H1 (cell line): ENCODE data around the gene ARSB. TPM values are rescaled to one million over a fixed set of nuclear protein-coding genes. Genes with fewer than 3 reads are reported as not detected.

Experiments
- CTCF ChIA-PET: fragments of 300-600 bp; sonication (Branson Sonifier 250); formaldehyde crosslinking; loops from one replicate; lab custom pipeline; 2021; ENCODE audit not compliant: partially characterized antibody; lab: Charles Lee
- POLR2A ChIA-PET: fragments of 300-600 bp; sonication (Branson Sonifier 250); formaldehyde crosslinking; loops from one replicate; lab custom pipeline; 2021; ENCODE audit warnings: inconsistent platforms; ENCODE audit not compliant: partially characterized antibody; lab: Charles Lee
- DNase-seq, 2 experiments: peaks; one replicate each; pipeline versions ENCODE4 v3.0.0 to v3.0.0-alpha.2; 2010 to 2022; ENCODE audit warnings: low spot score in 2 of 2, low read depth in 1 of 2, mixed read lengths in 1 of 2
- FAIRE-seq: peaks from 2 replicates; lab custom pipeline; 2011; peaks lifted over from hg19 to GRCh38; lab: Jason Lieb, UNC
- H2AFZ ChIP-seq: 2 replicates; pipeline ENCODE4 v1.8.1; 2012; ENCODE audit warnings: low read length, inconsistent platforms
- H2AK5ac ChIP-seq: 2 replicates; pipeline ENCODE4 v1.6.1; 2013; ENCODE audit warnings: low read depth, low read length
- H2BK120ac ChIP-seq: replicated peaks from 2 replicates; pipeline ENCODE3; 2013; ENCODE audit warnings: low read depth, low read length, inconsistent platforms
- H2BK12ac ChIP-seq: 2 replicates; pipeline ENCODE4 v1.6.1; 2013; ENCODE audit warnings: low read depth, low read length
- H2BK15ac ChIP-seq: 2 replicates; pipeline ENCODE4 v1.6.1; 2013; ENCODE audit warnings: low read length
- H2BK20ac ChIP-seq: 2 replicates; pipeline ENCODE4 v1.6.1; 2013; ENCODE audit warnings: low read length
- H2BK5ac ChIP-seq: 2 replicates; pipeline ENCODE4 v1.6.1; 2013; ENCODE audit warnings: low read depth, low read length
- H3K14ac ChIP-seq: 2 replicates; pipeline ENCODE4 v1.6.1; 2013; ENCODE audit warnings: inconsistent platforms; ENCODE audit not compliant: insufficient read length
- H3K18ac ChIP-seq: 2 replicates; pipeline ENCODE4 v1.6.1; 2013; ENCODE audit warnings: low read length; ENCODE audit errors: extremely low read depth
- H3K23ac ChIP-seq: 2 replicates; pipeline ENCODE4 v1.6.1; 2013; ENCODE audit warnings: inconsistent platforms; ENCODE audit not compliant: insufficient read length
- H3K23me2 ChIP-seq: 2 replicates; pipeline ENCODE4 v1.6.1; 2013; ENCODE audit warnings: low read depth, low read length
- H3K27ac ChIP-seq: 2 replicates; pipeline ENCODE4 v1.6.1; 2011; ENCODE audit warnings: low read depth, low read length, inconsistent platforms
- H3K27me3 ChIP-seq, 4 experiments: replicated peaks in 1 of 4; 1 replicate in 1 of 4; 2 replicates in 3 of 4; pipeline versions ENCODE4 v1.6.1 to v1.8.1; 2011 to 2013; ENCODE audit warnings: low read length in 3 of 4, mild to moderate bottlenecking in 3 of 4, inconsistent platforms in 2 of 4, mixed read lengths in 2 of 4, moderate library complexity in 1 of 4; ENCODE audit not compliant: control insufficient read depth in 3 of 4, insufficient read depth in 3 of 4; ENCODE audit errors: extremely low read depth in 1 of 4
- H3K36me3 ChIP-seq, 4 experiments: 2 replicates each; pipeline versions ENCODE4 v1.6.1 to v1.8.1; 2011 to 2013; ENCODE audit warnings: mild to moderate bottlenecking in 4 of 4, low read length in 3 of 4, moderate library complexity in 2 of 4, control low read depth in 1 of 4, inconsistent platforms in 1 of 4; ENCODE audit not compliant: insufficient read depth in 4 of 4, control insufficient read depth in 2 of 4
- H3K4ac ChIP-seq: replicated peaks from 2 replicates; pipeline ENCODE3; 2013; ENCODE audit warnings: low read length, low read depth, mixed read lengths, inconsistent platforms; ENCODE audit not compliant: insufficient read length
- H3K4me1 ChIP-seq, 4 experiments: replicated peaks in 1 of 4; 1 replicate in 1 of 4; 2 replicates in 3 of 4; pipeline versions ENCODE4 v1.6.1 to v1.8.1; 2011 to 2013; ENCODE audit warnings: low read length in 3 of 4, inconsistent platforms in 2 of 4, mixed read lengths in 1 of 4; ENCODE audit not compliant: insufficient read depth in 4 of 4, control insufficient read depth in 3 of 4
- H3K4me2 ChIP-seq, 2 experiments: 2 replicates each; pipeline versions ENCODE4 v1.6.1 to v1.8.1; 2011 to 2013; ENCODE audit warnings: low read depth in 2 of 2, low read length in 2 of 2, control low read depth in 1 of 2, inconsistent platforms in 1 of 2, mild to moderate bottlenecking in 1 of 2; ENCODE audit not compliant: insufficient read depth in 1 of 2
- H3K4me3 ChIP-seq, 4 experiments: fragments of 200-600, 300-600 bp in 1 of 4; sonication (generic), shearing (Covaris generic), sonication (Bioruptor Twin) in 1 of 4; 2 replicates each; pipeline versions ENCODE4 v1.5.1 to v1.8.1; 2011 to 2016; ENCODE audit warnings: low read length in 4 of 4, low read depth in 3 of 4, control low read depth in 2 of 4, inconsistent platforms in 2 of 4, mild to moderate bottlenecking in 2 of 4, mixed read lengths in 1 of 4, moderate library complexity in 1 of 4; ENCODE audit not compliant: insufficient read depth in 2 of 4; ENCODE audit errors: extremely low read depth in 1 of 4
- H3K56ac ChIP-seq: replicated peaks from 2 replicates; pipeline ENCODE3; 2013; ENCODE audit warnings: low read depth, mild to moderate bottlenecking, mixed read lengths, low read length, inconsistent platforms; ENCODE audit not compliant: insufficient read length
- H3K79me1 ChIP-seq: 2 replicates; pipeline ENCODE4 v1.6.1; 2013; ENCODE audit warnings: low read depth, low read length, control low read depth
- H3K79me2 ChIP-seq, 2 experiments: 2 replicates each; pipeline versions ENCODE4 v1.6.1 to v1.8.1; 2012 to 2013; ENCODE audit warnings: low read length in 2 of 2, mild to moderate bottlenecking in 2 of 2, inconsistent platforms in 1 of 2; ENCODE audit not compliant: insufficient read depth in 2 of 2, control insufficient read depth in 1 of 2
- H3K9ac ChIP-seq, 4 experiments: replicated peaks in 1 of 4; 1 replicate in 1 of 4; 2 replicates in 3 of 4; pipeline versions ENCODE4 v1.6.1 to v1.8.1; 2011 to 2013; ENCODE audit warnings: low read depth in 3 of 4, low read length in 3 of 4, control low read depth in 2 of 4, mild to moderate bottlenecking in 2 of 4, moderate library complexity in 2 of 4, inconsistent platforms in 1 of 4; ENCODE audit errors: extremely low read depth in 1 of 4
- H3K9me3 ChIP-seq, 2 experiments: 2 replicates each; pipeline versions ENCODE4 v1.6.1 to v1.8.1; 2012 to 2013; ENCODE audit warnings: mild to moderate bottlenecking in 2 of 2, moderate library complexity in 2 of 2, control low read depth in 1 of 2, inconsistent platforms in 1 of 2, low read depth in 1 of 2, low read length in 1 of 2, mixed read lengths in 1 of 2; ENCODE audit not compliant: insufficient read depth in 2 of 2
- H4K20me1 ChIP-seq, 2 experiments: replicated peaks in 1 of 2; 2 replicates each; pipeline versions ENCODE3 to v1.8.1; 2011 to 2013; ENCODE audit warnings: inconsistent platforms in 2 of 2, low read length in 2 of 2, mild to moderate bottlenecking in 1 of 2; ENCODE audit not compliant: insufficient read depth in 2 of 2, control insufficient read depth in 1 of 2
- H4K5ac ChIP-seq: 2 replicates; pipeline ENCODE4 v1.6.1; 2013; ENCODE audit warnings: low read length, low read depth, mixed read lengths, inconsistent platforms; ENCODE audit not compliant: insufficient read length
- H4K8ac ChIP-seq: 2 replicates; pipeline ENCODE4 v1.8.0; 2013; ENCODE audit warnings: mild to moderate bottlenecking, moderate library complexity, low read length, inconsistent platforms; ENCODE audit not compliant: insufficient read depth; ENCODE audit errors: extremely low read depth
- H4K91ac ChIP-seq: replicated peaks from 2 replicates; pipeline ENCODE3; 2013; ENCODE audit warnings: low read length, mixed read lengths, inconsistent platforms; ENCODE audit not compliant: insufficient read length
- CEBPB ChIP-seq: IDR thresholded peaks from 2 replicates; pipeline ENCODE4 v1.6.1; 2012; ENCODE audit warnings: low read depth, low read length
- EGR1 ChIP-seq: IDR thresholded peaks from 2 replicates; pipeline ENCODE4 v1.6.1; 2011; ENCODE audit warnings: low read depth, low read length, borderline replicate concordance
- EP300 ChIP-seq, 2 experiments: IDR thresholded peaks; 1 replicate in 1 of 2; 2 replicates in 1 of 2; pipeline ENCODE4 v1.6.1; 2011 to 2012; ENCODE audit warnings: low read depth in 2 of 2, low read length in 2 of 2, mild to moderate bottlenecking in 2 of 2, borderline replicate concordance in 1 of 2, inconsistent platforms in 1 of 2, moderate library complexity in 1 of 2
- EZH2 ChIP-seq: fragments of 200-600 bp; sonication (generic); IDR thresholded peaks from 2 replicates; pipeline ENCODE4 v1.7.1; 2012; ENCODE audit warnings: low read depth, mild to moderate bottlenecking, moderate library complexity, low read length, inconsistent platforms; ENCODE audit not compliant: severe bottlenecking
- GTF2F1 ChIP-seq: IDR thresholded peaks from 2 replicates; pipeline ENCODE4 v1.6.1; 2012; ENCODE audit warnings: low read depth, low read length, improper control_type of control experiment, borderline replicate concordance
- RNF2 ChIP-seq: fragments of 200-900, 300-1000 bp; sonication (generic); IDR thresholded peaks from 2 replicates; pipeline ENCODE4 v1.7.1; 2016; ENCODE audit warnings: borderline replicate concordance, low read depth, mild to moderate bottlenecking, antibody characterized with exemption, low read length; ENCODE audit not compliant: poor library complexity, severe bottlenecking; ENCODE audit errors: missing control alignments
- SAP30 ChIP-seq: fragments of 300-600 bp; sonication (generic); IDR thresholded peaks from 2 replicates; pipeline ENCODE4 v1.7.1; 2012; ENCODE audit warnings: low read length, moderate library complexity, mild to moderate bottlenecking, inconsistent platforms; ENCODE audit not compliant: insufficient read depth, insufficient replicate concordance
- SRF ChIP-seq: IDR thresholded peaks from 2 replicates; pipeline ENCODE4 v1.6.1; 2011; ENCODE audit warnings: mild to moderate bottlenecking, low read depth, low read length, moderate library complexity
- TEAD4 ChIP-seq: IDR thresholded peaks from 2 replicates; pipeline ENCODE4 v1.6.1; 2012; ENCODE audit warnings: low read depth, low read length, inconsistent platforms, mixed read lengths
- WGBS, 2 experiments: shearing (Covaris generic) in 1 of 2; methylation state at CpG; one replicate each; pipeline versions ENCODE4 v1.1.6 to v1.1.7; 2013 to 2015; ENCODE audit warnings: low lambda C conversion rate in 2 of 2, mixed read lengths in 2 of 2, inconsistent platforms in 1 of 2, low coverage in 1 of 2, missing lambda C conversion rate in 1 of 2; ENCODE audit not compliant: insufficient replicate concordance in 2 of 2, insufficient coverage in 1 of 2, insufficient read length in 1 of 2; ENCODE audit errors: extremely low coverage in 1 of 2, missing lambda C conversion rate in 1 of 2; 5-methylcytosine and 5-hydroxymethylcytosine counted together
- polyA plus RNA-seq, 7 experiments: library from polyadenylated mRNA; depleted of rRNA in 3 of 7; stranded (reverse) in 5 of 7; unstranded in 2 of 7; fragments of >200 nt in 5 of 7; fragments of 200-250 nt in 2 of 7; gene quantifications; 1 replicate in 5 of 7; 2 replicates in 1 of 7; 4 replicates in 1 of 7; pipeline versions ENCODE4 v1.2.1 to v1.2.3, GENCODE V29; 2011 to 2013; ENCODE audit warnings: missing spikeins in 2 of 7, mixed read lengths in 2 of 7
- total RNA-seq: library from RNA; stranded (reverse); fragmentation: NEBNext Ultra II Directional; extraction: Animal tissue kit (Norgen Biotek cat#: 25700); gene quantifications from 2 replicates; pipeline ENCODE4 v1.2.1, GENCODE V29; 2021
- TF ChIP-seq, protein P1 (sequence below): IDR thresholded peaks from 2 replicates; pipeline ENCODE4 v1.6.1; 2012; ENCODE audit warnings: low read length, inconsistent platforms

ARSB gene
- total and polyA plus RNA-seq, 2 of the 8 experiments (the other 6 are each of a cell fraction or from before 2014, with no cell fraction given) = 6.4 to 13.9 TPM

GRCh38 chr5:78806544-78806943 is 178.6 kb downstream of the ARSB start:
- Histone ChIP-seq H2BK5ac (no peak overlapping the region), H3K9ac (no peak overlapping the region), H3K27ac (no peak overlapping the region), H4K91ac (no peak overlapping the region), H3K4ac (no peak overlapping the region), H2BK15ac (no peak overlapping the region), H4K8ac (no peak overlapping the region), H3K9me3 (peaks cover 0 to under 1% of the 10 kb centered on the region in 2 experiments; a peak in 1 of 4 replicates), H2AFZ (no peak overlapping the region), H3K79me2 (no peaks in the 10 kb centered on the region; a peak in 1 of 4 replicates), H3K14ac (no peak overlapping the region), H3K18ac (no peak overlapping the region), H4K20me1 (no peaks in the 10 kb centered on the region), H4K5ac (no peak overlapping the region), H3K56ac (no peak overlapping the region), H3K4me1 (no peaks in the 10 kb centered on the region; a peak in 1 of 7 replicates), H3K36me3 (no peaks in the 10 kb centered on the region), H2BK20ac (no peak overlapping the region), H3K23me2 (no peaks in the 10 kb centered on the region), H3K23ac (no peak overlapping the region), H2BK12ac (no peak overlapping the region), H2BK120ac (no peak overlapping the region), H3K27me3 (no peaks in the 10 kb centered on the region), H3K79me1 (no peaks in the 10 kb centered on the region), H2AK5ac (no peak overlapping the region), H3K4me3 (no peak overlapping the region), H3K4me2 (no peak overlapping the region)
- POLR2A ChIA-PET = interaction anchor here (0.6 kb wide), 1 partner anchor 328 kb away, joined by 3 read pairs; no protein-coding TSS in a partner anchor
- CTCF ChIA-PET = interaction anchor here (0.8 kb wide), 1 partner anchor 11 kb away, joined by 3 read pairs; no protein-coding TSS in a partner anchor
- DNase-seq = no peak
- FAIRE-seq = no peak
- WGBS, 2 experiments = 90% methylated on average over 8 of the region's 8 CpGs; no CpG with 5 or more reads in 1 of the 2 experiments
- TF ChIP-seq RNF2 = no peak
- no peak for TF ChIP-seq GTF2F1
- TF ChIP-seq EZH2 = no peak
- no peak for TF ChIP-seq CEBPB
- TF ChIP-seq EP300 (IDR thresholded peaks at IDR 0.05; ENCODE audit: borderline replicate concordance in 1 of 2, low read depth in 2 of 2, low read length in 2 of 2) = no peak
- TF ChIP-seq, protein P1, sequence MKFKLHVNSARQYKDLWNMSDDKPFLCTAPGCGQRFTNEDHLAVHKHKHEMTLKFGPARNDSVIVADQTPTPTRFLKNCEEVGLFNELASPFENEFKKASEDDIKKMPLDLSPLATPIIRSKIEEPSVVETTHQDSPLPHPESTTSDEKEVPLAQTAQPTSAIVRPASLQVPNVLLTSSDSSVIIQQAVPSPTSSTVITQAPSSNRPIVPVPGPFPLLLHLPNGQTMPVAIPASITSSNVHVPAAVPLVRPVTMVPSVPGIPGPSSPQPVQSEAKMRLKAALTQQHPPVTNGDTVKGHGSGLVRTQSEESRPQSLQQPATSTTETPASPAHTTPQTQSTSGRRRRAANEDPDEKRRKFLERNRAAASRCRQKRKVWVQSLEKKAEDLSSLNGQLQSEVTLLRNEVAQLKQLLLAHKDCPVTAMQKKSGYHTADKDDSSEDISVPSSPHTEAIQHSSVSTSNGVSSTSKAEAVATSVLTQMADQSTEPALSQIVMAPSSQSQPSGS = no peak
- TF ChIP-seq SRF = no peak
- no peak for TF ChIP-seq SAP30
- no peak for TF ChIP-seq EGR1
- no peak for TF ChIP-seq TEAD4
